OCI-LY3 (cell line): ENCODE measurements around the gene NLK.

Experiments used
- H2AFZ ChIP-seq: fragments of 200-600, 300-600 bp; shearing (Covaris generic); 2 replicates; pipeline ENCODE4 v1.6.0; 2014; ENCODE audit warnings: antibody characterized with exemption, low read depth, low read length
- H3K27ac ChIP-seq: fragments of 200-600, 300-600 bp; sonication (generic); 2 replicates; pipeline ENCODE4 v1.5.1; 2014; ENCODE audit warnings: mild to moderate bottlenecking, low read length, moderate library complexity, mixed read lengths
- H3K27me3 ChIP-seq: fragments of 200-600, 300-600 bp; sonication (generic); 2 replicates; pipeline ENCODE4 v1.6.1; 2014; ENCODE audit warnings: low read depth, low read length, mixed read lengths
- H3K36me3 ChIP-seq: fragments of 200-600, 300-600 bp; sonication (generic); replicated peaks from 2 replicates; pipeline ENCODE3; 2014; ENCODE audit warnings: low read depth, low read length, mixed read lengths
- H3K4me1 ChIP-seq: fragments of 300-600, 200-600 bp; sonication (generic); 2 replicates; pipeline ENCODE4 v1.6.1; 2014; ENCODE audit warnings: low read length, mixed read lengths
- H3K4me2 ChIP-seq: fragments of 200-600, 300-600 bp; sonication (generic); 2 replicates; pipeline ENCODE4 v1.6.1; 2014; ENCODE audit warnings: low read length, mixed read lengths
- H3K4me3 ChIP-seq: fragments of 300-600, 200-600 bp; sonication (generic); 2 replicates; pipeline ENCODE4 v1.5.1; 2014; ENCODE audit warnings: antibody characterized with exemption, mild to moderate bottlenecking, low read length, moderate library complexity
- H3K79me2 ChIP-seq: fragments of 300-600, 200-600 bp; shearing (Covaris generic); 2 replicates; pipeline ENCODE4 v1.6.1; 2014; ENCODE audit warnings: mild to moderate bottlenecking, low read length, mixed read lengths
- H3K9ac ChIP-seq: fragments of 300-600, 200-600 bp; shearing (Covaris generic); 2 replicates; pipeline ENCODE4 v1.6.0; 2014; ENCODE audit warnings: mild to moderate bottlenecking, low read length, moderate library complexity
- H3K9me3 ChIP-seq: fragments of 200-600, 300-600 bp; shearing (Covaris generic); 2 replicates; pipeline ENCODE4 v1.6.1; 2014; ENCODE audit warnings: low read length, mixed read lengths; ENCODE audit not compliant: insufficient read depth
- H4K20me1 ChIP-seq: fragments of 200-600, 300-600 bp; sonication (generic); 2 replicates; pipeline ENCODE4 v1.6.1; 2016; ENCODE audit warnings: low read length, mixed read lengths; ENCODE audit not compliant: insufficient read depth
- CTCF ChIP-seq: fragments of 200-600, 300-600 bp; sonication (generic); IDR thresholded peaks from 2 replicates; pipeline ENCODE4 v1.5.1; 2014; ENCODE audit warnings: antibody characterized with exemption, low read length, low read depth
- EZH2phosphoT487 ChIP-seq: fragments of 200-600 bp; shearing (Covaris generic); IDR thresholded peaks from 2 replicates; pipeline ENCODE4 v1.6.1; 2018; ENCODE audit warnings: antibody characterized with exemption, mixed run types, low read depth

NLK gene

GRCh38 chr17:28112181-28112580 is 69.7 kb downstream of the NLK start:
- Histone ChIP-seq H3K4me2 (no peak overlapping the region), H4K20me1 (no peaks in the 10 kb centered on the region), H3K27ac (no peak overlapping the region), H3K9me3 (no peaks in the 10 kb centered on the region), H3K4me1 (no peaks in the 10 kb centered on the region), H3K9ac (no peak overlapping the region), H3K4me3 (no peak overlapping the region), H2AFZ (no peak overlapping the region), H3K36me3 (no peaks in the 10 kb centered on the region), H3K27me3 (no peaks in the 10 kb centered on the region), H3K79me2 (no peaks in the 10 kb centered on the region)
- TF ChIP-seq CTCF (no peak), EZH2phosphoT487 (no peak)

- no peak overlapping the region for H2AFZ ChIP-seq
- H3K27ac ChIP-seq = no peak overlapping the region
- no peaks in the 10 kb centered on the region for H3K9me3 ChIP-seq
- H4K20me1 ChIP-seq = no peaks in the 10 kb centered on the region
- H3K4me3 ChIP-seq = no peak overlapping the region
- TF ChIP-seq CTCF (no peak), EZH2phosphoT487 (no peak)
- H3K27me3 ChIP-seq = no peaks in the 10 kb centered on the region
- H3K36me3 ChIP-seq = no peaks in the 10 kb centered on the region
- H3K79me2 ChIP-seq = no peaks in the 10 kb centered on the region
- no peak overlapping the region for H3K4me2 ChIP-seq
- no peaks in the 10 kb centered on the region for H3K4me1 ChIP-seq
- H3K9ac ChIP-seq = no peak overlapping the region
Measured at GRCh38 chr17:28112606-28113005, 70.1 kb downstream of the NLK start.

- no peak for TF ChIP-seq EZH2phosphoT487
- no peak for TF ChIP-seq CTCF
- Histone ChIP-seq H3K27ac (no peak overlapping the region), H3K4me3 (no peak overlapping the region), H3K4me1 (peaks cover 2% of the 10 kb centered on the region), H3K36me3 (no peaks in the 10 kb centered on the region), H2AFZ (no peak overlapping the region), H3K27me3 (no peaks in the 10 kb centered on the region), H4K20me1 (no peaks in the 10 kb centered on the region), H3K4me2 (no peak overlapping the region), H3K9me3 (no peaks in the 10 kb centered on the region), H3K79me2 (no peaks in the 10 kb centered on the region), H3K9ac (no peak overlapping the region)
Measured at GRCh38 chr17:28113269-28113668, 70.8 kb downstream of the NLK start.

- H3K4me1 ChIP-seq = peaks cover 5% of the 10 kb centered on the region
- H3K9me3 ChIP-seq = no peaks in the 10 kb centered on the region
- TF ChIP-seq CTCF (no peak), EZH2phosphoT487 (no peak)
Measured at GRCh38 chr17:28115046-28115445, 72.6 kb downstream of the NLK start.

More at GRCh38 chr17:28115046-28115445, 72.6 kb downstream of the NLK start:
- no peaks in the 10 kb centered on the region for H3K79me2 ChIP-seq
- no peak overlapping the region for H3K4me3 ChIP-seq
- H3K4me2 ChIP-seq = no peak overlapping the region
- no peak overlapping the region for H2AFZ ChIP-seq
- H3K36me3 ChIP-seq = no peaks in the 10 kb centered on the region
- H3K27ac ChIP-seq = no peak overlapping the region
- H3K9ac ChIP-seq = no peak overlapping the region
- no peaks in the 10 kb centered on the region for H3K27me3 ChIP-seq
- no peaks in the 10 kb centered on the region for H4K20me1 ChIP-seq
